GM21717 (cell line): ENCODE results near the gene DEXI.

Experiments
- ATAC-seq: cut with Tn5 transposase; IDR thresholded peaks from one replicate; pipeline ENCODE4 v1.9.1; 2021; ENCODE audit warnings: mild to moderate bottlenecking, moderate library complexity; ENCODE audit not compliant: unreplicated experiment

Gene DEXI

DNA sequence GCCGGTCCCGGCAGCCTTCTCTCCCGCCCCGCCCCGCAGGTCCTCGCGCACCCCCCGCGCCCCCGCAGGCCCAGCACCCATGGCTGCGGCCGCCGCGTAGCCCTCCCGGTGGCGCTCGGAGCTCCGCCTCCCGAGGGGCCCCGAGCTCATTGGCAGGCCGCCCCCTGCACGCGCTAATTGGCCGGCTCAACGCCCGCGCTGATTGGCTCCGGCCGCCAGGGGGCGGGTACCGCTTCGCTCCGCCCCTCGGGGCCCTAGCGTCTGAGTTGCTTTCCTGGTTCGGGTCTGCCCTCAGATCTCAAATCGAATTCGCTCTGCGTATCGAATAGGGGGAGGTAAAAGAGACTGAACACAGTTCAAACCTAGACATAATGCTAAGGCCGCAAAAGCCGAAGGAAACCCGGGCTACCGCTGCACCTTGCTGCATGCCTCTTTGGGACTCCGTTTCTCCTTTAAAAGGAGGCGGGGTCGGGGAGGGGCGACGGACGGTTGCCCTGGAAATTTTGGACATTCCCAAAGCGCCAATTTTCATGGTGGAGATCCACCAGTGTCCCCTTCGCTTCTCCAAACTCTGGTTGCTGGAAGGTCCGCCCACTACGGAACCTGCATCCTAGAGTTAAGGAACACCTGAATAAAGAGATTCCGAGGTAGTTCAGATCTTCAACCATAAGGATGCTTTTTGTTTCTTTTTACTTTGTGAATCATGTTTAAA lies at the start of gene DEXI:
Gene DEXI, minus strand, starts transcription at position 117 of the 712 bp plus-strand sequence. CDS start 463 bp downstream, outside the sequence.
- peak; percentile 55 for ATAC-seq

GRCh38 chr16:10990378-10990777 lies 48.1 kb upstream of the DEXI start:
- no peak for ATAC-seq

DNA sequence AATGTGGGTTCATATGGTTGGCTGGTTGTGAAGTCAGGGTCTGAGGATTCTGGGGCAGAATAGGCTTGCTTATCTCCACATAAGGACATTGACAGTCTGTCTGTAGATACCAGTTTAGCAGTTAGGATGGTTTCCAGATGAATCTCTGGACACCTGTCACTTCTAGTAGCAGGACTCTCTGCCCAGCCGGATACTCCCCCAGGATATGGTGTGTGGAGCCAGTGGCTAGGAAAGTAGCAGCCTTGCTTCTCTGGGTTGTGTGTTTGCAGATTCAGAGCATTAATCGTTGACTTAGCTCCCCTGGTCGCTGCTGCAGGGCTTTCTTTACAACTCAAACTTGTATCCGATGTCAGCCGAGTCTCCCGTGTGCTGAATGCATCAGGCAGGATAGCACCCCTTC lies 47.3 kb upstream of the DEXI start:
- no peak for ATAC-seq

- ATAC-seq = no peak
Measured at GRCh38 chr16:10988879-10989278, 46.6 kb upstream of the DEXI start.

DNA sequence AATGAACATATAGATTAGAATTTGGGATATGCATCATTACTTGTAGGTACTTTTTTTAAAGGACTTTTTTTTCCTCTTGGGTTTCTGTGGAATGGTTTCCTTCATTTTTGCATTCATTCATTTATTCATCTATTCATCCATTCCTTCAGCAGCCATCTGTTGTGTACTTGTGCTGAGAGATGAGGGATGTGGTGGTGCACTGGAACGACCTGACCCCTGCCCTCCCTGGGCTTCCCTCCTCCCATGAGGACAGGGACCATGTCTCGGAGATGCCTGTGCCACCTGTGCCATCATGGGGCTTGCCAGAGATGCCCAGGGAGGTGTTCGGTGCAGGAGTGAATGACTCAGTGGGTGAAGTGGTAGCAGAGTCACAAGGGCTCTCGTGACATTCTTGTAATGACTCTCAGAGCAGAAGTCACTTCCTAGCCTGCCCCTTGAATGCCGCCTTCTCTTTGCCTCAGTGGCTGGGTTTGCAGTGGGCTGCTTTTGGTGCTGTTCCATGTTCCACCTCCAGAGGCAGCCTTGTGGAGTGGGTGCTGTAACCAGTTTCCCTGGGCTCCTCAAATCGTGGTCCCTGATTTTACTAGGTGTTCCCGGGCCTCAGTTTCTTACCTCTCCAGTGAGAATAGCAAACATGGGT lies 46.0 kb upstream of the DEXI start:
- peak; percentile 42 for ATAC-seq

- no peak for ATAC-seq
Measured at GRCh38 chr16:10987361-10988163, 45.3 kb upstream of the DEXI start.

DNA sequence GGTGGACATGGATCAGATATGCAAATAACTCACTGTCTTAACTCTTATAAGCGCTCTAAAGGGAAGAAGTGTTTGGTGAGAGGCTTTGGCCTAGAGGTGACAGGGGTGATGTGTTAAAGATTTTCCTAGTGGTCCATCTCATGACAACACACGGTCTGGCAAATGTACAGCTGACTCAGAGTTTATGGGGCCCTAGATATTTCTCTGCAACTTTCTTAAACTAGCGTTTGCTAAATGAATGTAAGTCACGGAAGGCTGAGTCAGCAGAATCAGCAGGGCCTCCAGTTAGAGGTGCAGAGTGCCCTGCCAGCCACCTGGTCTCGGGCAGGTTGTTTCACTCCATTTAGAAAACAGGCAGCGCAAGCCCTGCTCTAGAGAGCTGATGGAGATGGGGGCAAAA lies 42.2 kb upstream of the DEXI start:
- ATAC-seq = no peak

DNA sequence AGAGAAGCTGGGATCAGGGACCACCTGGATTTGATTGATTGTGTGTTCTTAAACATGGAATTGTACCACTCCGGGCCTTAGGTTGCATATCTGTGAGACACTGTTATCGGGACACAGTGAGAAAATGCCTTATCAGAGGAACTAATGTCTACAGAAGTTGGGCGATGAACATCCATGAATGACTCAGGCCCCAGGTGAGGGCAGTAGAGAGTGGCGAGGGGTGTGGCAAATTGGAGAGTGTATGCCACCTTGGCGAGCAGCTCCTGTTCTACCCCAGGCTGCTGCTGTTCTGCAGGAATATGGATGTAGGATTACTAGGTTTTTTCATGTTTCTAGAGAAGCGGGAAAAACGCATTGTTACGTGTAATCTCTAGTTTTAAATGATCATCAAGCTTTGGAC lies 40.9 kb upstream of the DEXI start:
- no peak for ATAC-seq

- peak; percentile 28 for ATAC-seq
Measured at GRCh38 chr16:10982465-10983150, 40.3 kb upstream of the DEXI start.

GRCh38 chr16:10981697-10982216 lies 39.5 kb upstream of the DEXI start:
- peak; percentile 55 for ATAC-seq

- no peak for ATAC-seq
Measured at GRCh38 chr16:10980813-10981212, 38.5 kb upstream of the DEXI start.

GRCh38 chr16:10979717-10980601 lies 37.7 kb upstream of the DEXI start:
- ATAC-seq = no peak

GRCh38 chr16:10978871-10979446 lies 36.7 kb upstream of the DEXI start:
- ATAC-seq = no peak

DNA sequence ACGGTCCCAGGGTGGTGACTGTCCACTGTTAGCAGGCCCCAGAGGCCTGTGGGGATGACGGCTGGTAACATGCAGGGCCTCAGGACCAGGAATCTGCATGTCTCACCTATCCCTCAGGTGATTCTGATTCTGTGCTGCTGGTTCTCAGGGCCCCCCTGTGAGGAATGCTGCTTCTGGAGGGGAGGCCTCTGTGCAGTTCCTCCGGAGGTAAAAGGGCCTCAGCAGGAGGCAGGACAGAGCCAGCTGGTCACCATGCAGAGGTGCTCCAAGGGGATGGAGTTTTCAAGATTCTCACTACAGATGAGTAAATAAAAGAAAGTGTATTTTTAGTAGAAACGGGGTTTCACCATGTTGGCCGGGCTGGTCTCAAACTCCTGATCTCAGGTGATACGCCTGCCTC lies 35.9 kb upstream of the DEXI start:
- no peak for ATAC-seq

- ATAC-seq = no peak
Measured at GRCh38 chr16:10976634-10977033, 34.4 kb upstream of the DEXI start.

GRCh38 chr16:10972819-10973464 lies 30.7 kb upstream of the DEXI start:
- ATAC-seq = no peak

DNA sequence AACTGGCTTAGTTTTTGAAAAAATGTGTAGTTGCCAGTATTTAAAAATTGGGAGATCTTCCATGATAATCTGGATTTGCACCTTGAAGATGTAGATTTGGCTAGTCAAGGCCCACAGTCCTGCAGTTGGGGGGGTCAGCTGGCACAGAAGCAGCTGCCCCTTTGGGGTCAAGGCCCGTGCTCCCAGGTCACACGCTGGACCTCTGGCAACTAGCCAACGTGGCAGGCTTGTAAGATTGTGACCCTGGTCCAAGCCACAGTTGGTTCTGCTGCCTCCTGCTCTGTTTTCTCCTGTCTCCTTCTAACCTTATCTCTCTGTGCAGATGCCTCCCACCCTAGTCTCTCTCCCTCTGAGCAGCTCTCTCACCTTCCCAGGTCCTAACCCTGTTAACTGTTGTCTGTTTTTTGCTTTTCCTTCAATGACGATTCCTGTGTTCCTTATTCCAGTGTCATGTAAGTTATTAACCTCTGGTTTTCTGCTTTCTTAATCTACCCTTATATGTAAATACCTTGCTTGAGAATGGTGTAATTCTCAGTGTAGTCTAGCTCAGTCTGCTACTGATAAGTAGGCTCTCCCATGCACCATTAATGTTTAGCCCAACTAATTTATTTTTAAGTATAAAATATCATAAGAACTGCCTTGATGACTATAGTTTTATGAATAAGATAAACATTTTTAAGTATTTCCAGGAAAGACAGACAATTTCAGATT lies 30.0 kb upstream of the DEXI start:
- ATAC-seq = no peak

DNA sequence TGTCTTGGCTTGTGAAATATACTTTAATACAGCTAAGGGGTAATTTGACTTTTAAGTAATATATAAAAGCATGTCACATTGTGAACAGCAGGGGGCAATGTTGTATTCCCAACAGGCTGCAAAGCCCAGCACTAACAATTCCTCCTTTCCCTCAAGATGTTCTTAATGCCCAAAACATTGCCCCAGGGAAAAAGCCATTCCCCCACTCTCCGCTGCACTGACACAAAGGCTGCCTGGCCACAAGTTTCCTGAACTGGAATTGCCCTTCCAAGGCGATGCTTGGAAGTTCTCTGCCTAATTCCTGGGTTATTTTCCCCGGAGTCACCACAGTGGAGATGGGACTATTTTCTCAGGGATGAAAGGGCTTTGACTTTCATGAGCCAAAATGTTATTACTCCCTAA lies 29.3 kb upstream of the DEXI start:
- no peak for ATAC-seq

DNA sequence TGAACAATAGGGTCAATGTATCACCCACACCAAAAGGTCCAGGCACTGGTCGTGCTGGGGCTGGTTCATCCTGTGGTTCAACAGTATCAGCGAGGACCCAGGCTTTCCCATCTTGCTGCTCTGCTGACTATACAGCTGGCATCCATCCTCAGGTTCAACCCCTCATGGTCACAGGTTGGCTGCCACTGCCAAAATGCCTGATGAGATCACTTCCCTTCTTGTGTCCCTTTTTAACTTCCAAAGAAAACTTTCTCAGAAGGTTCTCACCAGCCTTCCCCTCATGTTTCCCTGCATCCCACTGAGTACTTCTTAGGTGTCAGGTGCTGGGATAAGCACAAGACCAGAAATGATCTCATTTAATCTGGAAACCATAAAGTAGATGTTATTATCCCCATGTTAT lies 27.8 kb upstream of the DEXI start:
- no peak for ATAC-seq
